ENCODE measurements around the gene RNF14.
"Not testable (repeated sequence)": the region's sequence is repeated elsewhere in the genome, so short reads cannot be mapped to it uniquely, and the experiment has no call there.

The RNF14 gene

DNA sequence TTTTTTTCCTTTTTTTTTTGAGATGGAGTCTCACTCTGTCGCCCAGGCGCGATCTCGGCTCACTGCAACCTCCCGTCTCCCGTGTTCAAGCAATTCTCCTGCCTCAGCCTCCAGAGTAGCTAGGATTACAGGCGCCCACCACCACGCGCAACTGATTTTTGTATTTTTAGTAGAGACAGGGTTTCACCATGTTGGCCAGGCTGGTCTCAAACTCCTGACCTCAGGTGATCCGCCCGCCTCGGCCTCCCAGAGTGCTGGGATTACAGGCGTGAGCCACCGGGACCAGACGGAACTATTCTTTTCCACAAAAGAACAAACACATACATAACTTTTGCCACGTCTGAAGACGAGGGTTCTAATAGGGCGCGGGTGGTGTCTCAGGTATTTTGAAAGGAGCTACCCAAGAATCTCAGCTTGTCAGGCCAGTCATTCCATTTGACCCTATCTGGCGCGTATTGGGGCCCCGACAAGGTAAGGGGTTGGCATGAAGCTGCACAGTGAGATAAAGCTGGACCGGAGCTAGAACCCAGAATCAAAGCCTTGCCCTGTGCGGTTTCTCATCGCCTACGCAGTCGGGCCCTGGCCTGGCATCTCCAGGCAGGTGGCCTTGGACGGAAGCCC, 46.0 kb upstream of the RNF14 start:
- not testable (repeated sequence) for H3K79me1 ChIP-seq (ENCODE audit: low read depth, low read length); H3K9me3 ChIP-seq (replicated peaks in 1 of 2; ENCODE audit: control insufficient read depth in 2 of 2, insufficient read depth in 1 of 2, low read depth in 1 of 2, low read length in 2 of 2); H2BK12ac ChIP-seq (ENCODE audit: low read length); H2BK120ac ChIP-seq (ENCODE audit: low read depth, low read length); H3K4me1 ChIP-seq (ENCODE audit: control insufficient read depth in 2 of 2, insufficient read depth in 1 of 2, low read depth in 1 of 2, low read length in 2 of 2); DNase-seq (ENCODE audit: low spot score); H3K27me3 ChIP-seq (ENCODE audit: control insufficient read depth in 3 of 3, insufficient read depth in 3 of 3, low read depth in 1 of 3, low read length in 3 of 3)
- H2BK15ac ChIP-seq (ENCODE audit: low read length): peak overlapping the region; percentile 71
- peak overlapping the region; percentile 94 for H3K23ac ChIP-seq (ENCODE audit: low read depth, low read length, poor library complexity)
- H4K91ac ChIP-seq (ENCODE audit: low read depth, low read length, poor library complexity): peak overlapping the region; percentile 18
- peak overlapping the region; percentile 89 for H4K8ac ChIP-seq (ENCODE audit: low read depth, low read length)
- H2AFZ ChIP-seq (ENCODE audit: low read length): peak overlapping the region; percentile 98
- peak overlapping the region; percentile 93 for H2BK5ac ChIP-seq (ENCODE audit: low read length)
- WGBS, 2 donors (ENCODE audit: extremely low coverage in 2 of 2, insufficient read length in 2 of 2, insufficient replicate concordance in 1 of 2): no CpG with 5 or more reads among the region's 28 CpGs
- peak overlapping the region; percentile 97 for H2AK5ac ChIP-seq (ENCODE audit: low read depth, low read length)
- H3K27ac ChIP-seq (replicated peaks; ENCODE audit: low read length): peak overlapping the region; percentile 97
- H3K4me3 ChIP-seq (ENCODE audit: low read length in 2 of 2): peak overlapping the region; percentile 93 to 96
- peak overlapping the region; percentile 59 for H3K14ac ChIP-seq (ENCODE audit: low read length)
- H3K4me2 ChIP-seq (ENCODE audit: insufficient read depth, low read length, poor library complexity, severe bottlenecking): peak overlapping the region; percentile 87
- H3K36me3 ChIP-seq (replicated peaks in 1 of 2; ENCODE audit: control insufficient read depth in 2 of 2, insufficient read depth in 2 of 2, low read length in 2 of 2): peaks cover 14 to 27% of the 10 kb centered on the region in 2 donors
- H3K9ac ChIP-seq (ENCODE audit: low read depth, low read length, poor library complexity): peak overlapping the region; percentile 89
- H3K4ac ChIP-seq (ENCODE audit: low read length): peak overlapping the region; percentile 58
- H3K18ac ChIP-seq (ENCODE audit: low read length): peak overlapping the region; percentile 93

DNA sequence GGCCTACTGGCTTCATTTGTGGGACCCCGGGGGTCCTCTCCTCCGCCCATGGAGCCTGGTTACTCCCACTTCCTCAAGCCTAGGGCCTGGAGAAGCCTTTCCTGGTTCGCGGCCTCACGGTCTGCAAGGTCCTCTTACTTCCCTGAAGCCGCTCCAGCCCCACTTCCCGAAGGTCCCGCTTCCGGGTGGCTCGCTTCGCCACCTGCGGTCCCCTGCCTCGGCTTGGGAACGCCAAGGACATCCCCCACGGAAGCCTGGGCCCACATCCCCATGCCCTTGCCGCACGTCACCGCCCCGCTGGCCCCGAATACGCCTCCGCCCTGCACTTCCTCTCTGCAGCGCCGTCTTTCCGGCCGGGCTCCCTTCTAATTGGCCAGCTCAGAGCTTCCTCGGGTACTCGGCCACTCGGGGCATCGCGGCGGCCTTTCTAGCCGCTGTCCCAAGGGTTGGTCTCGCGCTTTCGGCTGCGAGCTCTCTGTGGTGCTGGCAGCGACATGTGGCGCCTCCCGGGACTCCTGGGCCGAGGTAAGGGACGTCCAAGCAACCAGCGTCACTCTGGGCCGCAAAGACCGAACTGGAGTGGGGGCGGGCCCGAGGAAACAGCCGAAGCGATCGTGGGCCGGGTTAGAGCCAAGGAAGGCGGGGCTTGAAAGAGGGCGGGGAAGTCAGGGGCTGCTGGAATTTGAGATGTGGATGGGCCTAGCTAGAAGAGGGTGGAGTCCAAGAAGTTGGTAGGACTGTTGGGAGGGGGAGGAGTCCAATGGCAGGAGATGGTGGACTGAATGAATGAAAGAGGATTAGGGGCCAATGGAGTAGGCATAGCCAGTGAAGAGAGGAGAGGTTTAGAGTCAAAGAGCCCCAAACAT, 45.2 kb upstream of the RNF14 start, which contains the start of gene DELE1:
TSS of gene DELE1 (plus strand) at position 424 of the 866 bp plus-strand sequence. CDS start at position 495, 71 bp downstream.
- H3K18ac ChIP-seq (ENCODE audit: low read length): peak within 1 kb of the TSS; percentile 96
- H2BK5ac ChIP-seq (ENCODE audit: low read length): peak within 1 kb of the TSS; percentile 93
- H3K27ac ChIP-seq (replicated peaks; ENCODE audit: low read length): peak within 1 kb of the TSS; percentile 97
- peak within 1 kb of the TSS; percentile 98 for H2AFZ ChIP-seq (ENCODE audit: low read length)
- peak within 1 kb of the TSS; percentile 77 for H3K14ac ChIP-seq (ENCODE audit: low read length)
- peaks cover 20 to 34% of the 10 kb centered on the region in 2 donors for H3K36me3 ChIP-seq (replicated peaks in 1 of 2; ENCODE audit: control insufficient read depth in 2 of 2, insufficient read depth in 2 of 2, low read length in 2 of 2)
- peak within 1 kb of the TSS; percentile 67 for H2BK12ac ChIP-seq (ENCODE audit: low read length)
- peak within 1 kb of the TSS; percentile 94 for H3K23ac ChIP-seq (ENCODE audit: low read depth, low read length, poor library complexity)
- peaks cover 3 to 6% of the 10 kb centered on the region in 2 donors for H3K4me1 ChIP-seq (ENCODE audit: control insufficient read depth in 2 of 2, insufficient read depth in 1 of 2, low read depth in 1 of 2, low read length in 2 of 2)
- peak within 1 kb of the TSS; percentile 71 for H2BK15ac ChIP-seq (ENCODE audit: low read length)
- H3K9ac ChIP-seq (ENCODE audit: low read depth, low read length, poor library complexity): peak within 1 kb of the TSS; percentile 93
- DNase-seq (ENCODE audit: low spot score): peak; percentile 86
- no CpG with 5 or more reads among the region's 53 CpGs for WGBS, 2 donors (ENCODE audit: extremely low coverage in 2 of 2, insufficient read length in 2 of 2, insufficient replicate concordance in 1 of 2)
- H3K4ac ChIP-seq (ENCODE audit: low read length): peak within 1 kb of the TSS; percentile 58
- H2BK120ac ChIP-seq (ENCODE audit: low read depth, low read length): peak within 1 kb of the TSS; percentile 72
- H3K4me3 ChIP-seq (ENCODE audit: low read length in 2 of 2): peak within 1 kb of the TSS; percentile 93 to 96
- H4K8ac ChIP-seq (ENCODE audit: low read depth, low read length): peak within 1 kb of the TSS; percentile 89
- peaks cover 2% of the 10 kb centered on the region for H3K79me1 ChIP-seq (ENCODE audit: low read depth, low read length)
- peak within 1 kb of the TSS; percentile 97 for H2AK5ac ChIP-seq (ENCODE audit: low read depth, low read length)
- H3K9me3 ChIP-seq (replicated peaks in 1 of 2; ENCODE audit: control insufficient read depth in 2 of 2, insufficient read depth in 1 of 2, low read depth in 1 of 2, low read length in 2 of 2): no peaks in the 10 kb centered on the region
- no peaks in the 10 kb centered on the region for H3K27me3 ChIP-seq (ENCODE audit: control insufficient read depth in 3 of 3, insufficient read depth in 3 of 3, low read depth in 1 of 3, low read length in 3 of 3)
- peak within 1 kb of the TSS; percentile 87 for H3K4me2 ChIP-seq (ENCODE audit: insufficient read depth, low read length, poor library complexity, severe bottlenecking)
- H4K91ac ChIP-seq (ENCODE audit: low read depth, low read length, poor library complexity): peak within 1 kb of the TSS; percentile 18

DNA sequence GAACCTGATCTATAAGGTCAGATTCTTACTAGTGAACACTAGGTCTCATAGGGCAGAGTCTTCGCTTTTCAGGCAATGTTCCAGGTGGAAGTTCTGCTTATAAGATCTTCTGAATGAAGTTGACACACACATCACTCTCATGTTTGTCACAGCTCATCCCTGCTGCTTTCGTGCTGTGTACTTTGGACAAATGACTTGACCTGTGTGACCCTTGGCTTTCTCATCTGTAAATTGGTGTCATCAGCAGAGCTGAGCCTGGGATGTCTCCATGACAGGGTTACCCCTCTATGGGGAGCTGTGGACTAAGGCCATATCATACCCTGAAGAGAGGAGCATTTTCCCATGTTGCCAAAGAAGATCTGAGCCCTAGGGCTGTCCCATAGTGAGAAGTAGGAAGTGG, 42.5 kb upstream of the RNF14 start:
- H3K9me3 ChIP-seq (replicated peaks in 1 of 2; ENCODE audit: control insufficient read depth in 2 of 2, insufficient read depth in 1 of 2, low read depth in 1 of 2, low read length in 2 of 2): no peaks in the 10 kb centered on the region
- H2BK15ac ChIP-seq (ENCODE audit: low read length): no peak overlapping the region
- WGBS, 2 donors (ENCODE audit: extremely low coverage in 2 of 2, insufficient read length in 2 of 2, insufficient replicate concordance in 1 of 2): no CpG with 5 or more reads among the region's 2 CpGs
- no peak overlapping the region for H2BK120ac ChIP-seq (ENCODE audit: low read depth, low read length)
- H3K4me3 ChIP-seq (ENCODE audit: low read length in 2 of 2): no peak overlapping the region
- no peak overlapping the region for H3K4ac ChIP-seq (ENCODE audit: low read length)
- no peaks in the 10 kb centered on the region for H3K27me3 ChIP-seq (ENCODE audit: control insufficient read depth in 3 of 3, insufficient read depth in 3 of 3, low read depth in 1 of 3, low read length in 3 of 3)
- no peak overlapping the region for H3K14ac ChIP-seq (ENCODE audit: low read length)
- H3K79me1 ChIP-seq (ENCODE audit: low read depth, low read length): peaks cover 2% of the 10 kb centered on the region
- no peak overlapping the region for H4K91ac ChIP-seq (ENCODE audit: low read depth, low read length, poor library complexity)
- H3K18ac ChIP-seq (ENCODE audit: low read length): no peak overlapping the region
- peaks cover 41 to 60% of the 10 kb centered on the region in 2 donors for H3K36me3 ChIP-seq (replicated peaks in 1 of 2; ENCODE audit: control insufficient read depth in 2 of 2, insufficient read depth in 2 of 2, low read length in 2 of 2)
- no peak overlapping the region for H2AFZ ChIP-seq (ENCODE audit: low read length)
- H2AK5ac ChIP-seq (ENCODE audit: low read depth, low read length): no peak overlapping the region
- no peak overlapping the region for H3K27ac ChIP-seq (replicated peaks; ENCODE audit: low read length)
- no peak overlapping the region for H2BK5ac ChIP-seq (ENCODE audit: low read length)
- H3K4me2 ChIP-seq (ENCODE audit: insufficient read depth, low read length, poor library complexity, severe bottlenecking): no peak overlapping the region
- no peak overlapping the region for H2BK12ac ChIP-seq (ENCODE audit: low read length)
- no peak overlapping the region for H3K9ac ChIP-seq (ENCODE audit: low read depth, low read length, poor library complexity)
- no peak overlapping the region for H4K8ac ChIP-seq (ENCODE audit: low read depth, low read length)
- no peak overlapping the region for H3K23ac ChIP-seq (ENCODE audit: low read depth, low read length, poor library complexity)
- no peak for DNase-seq (ENCODE audit: low spot score)
- H3K4me1 ChIP-seq (ENCODE audit: control insufficient read depth in 2 of 2, insufficient read depth in 1 of 2, low read depth in 1 of 2, low read length in 2 of 2): peaks cover 3 to 6% of the 10 kb centered on the region in 2 donors

DNA sequence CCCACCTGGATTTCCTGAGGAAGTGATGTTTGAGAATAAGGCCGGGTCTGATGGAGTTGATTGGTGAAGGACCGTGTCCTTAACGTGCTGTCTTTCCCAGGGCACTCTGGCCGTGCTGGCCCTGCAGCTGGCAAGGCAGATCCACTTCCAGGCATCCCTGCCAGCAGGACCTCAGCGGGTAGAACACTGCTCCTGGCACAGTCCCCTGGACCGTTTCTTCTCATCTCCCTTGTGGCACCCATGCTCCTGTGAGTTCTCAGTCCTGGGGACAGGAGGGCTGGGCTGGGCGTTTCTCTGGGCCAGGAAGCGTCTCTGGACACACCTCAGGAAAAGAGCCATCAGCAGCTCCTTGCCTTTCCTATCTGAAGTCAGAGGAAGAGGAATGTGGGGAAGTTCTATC, 40.9 kb upstream of the RNF14 start:
- H2AFZ ChIP-seq (ENCODE audit: low read length): no peak overlapping the region
- H4K91ac ChIP-seq (ENCODE audit: low read depth, low read length, poor library complexity): no peak overlapping the region
- no peak overlapping the region for H3K14ac ChIP-seq (ENCODE audit: low read length)
- no peak overlapping the region for H2AK5ac ChIP-seq (ENCODE audit: low read depth, low read length)
- no peak overlapping the region for H2BK120ac ChIP-seq (ENCODE audit: low read depth, low read length)
- no peak overlapping the region for H2BK5ac ChIP-seq (ENCODE audit: low read length)
- H2BK12ac ChIP-seq (ENCODE audit: low read length): no peak overlapping the region
- peaks cover 44 to 74% of the 10 kb centered on the region in 2 donors for H3K36me3 ChIP-seq (replicated peaks in 1 of 2; ENCODE audit: control insufficient read depth in 2 of 2, insufficient read depth in 2 of 2, low read length in 2 of 2)
- no peak overlapping the region for H2BK15ac ChIP-seq (ENCODE audit: low read length)
- H3K9me3 ChIP-seq (replicated peaks in 1 of 2; ENCODE audit: control insufficient read depth in 2 of 2, insufficient read depth in 1 of 2, low read depth in 1 of 2, low read length in 2 of 2): no peaks in the 10 kb centered on the region
- H3K27me3 ChIP-seq (ENCODE audit: control insufficient read depth in 3 of 3, insufficient read depth in 3 of 3, low read depth in 1 of 3, low read length in 3 of 3): no peaks in the 10 kb centered on the region
- H3K23ac ChIP-seq (ENCODE audit: low read depth, low read length, poor library complexity): no peak overlapping the region
- H3K4me1 ChIP-seq (ENCODE audit: control insufficient read depth in 2 of 2, insufficient read depth in 1 of 2, low read depth in 1 of 2, low read length in 2 of 2): peaks cover 3 to 5% of the 10 kb centered on the region in 2 donors
- no peak overlapping the region for H3K4me3 ChIP-seq (ENCODE audit: low read length in 2 of 2)
- peaks cover 2% of the 10 kb centered on the region for H3K79me1 ChIP-seq (ENCODE audit: low read depth, low read length)
- no peak overlapping the region for H3K4ac ChIP-seq (ENCODE audit: low read length)
- no peak for DNase-seq (ENCODE audit: low spot score)
- WGBS, 2 donors (ENCODE audit: extremely low coverage in 2 of 2, insufficient read length in 2 of 2, insufficient replicate concordance in 1 of 2): no CpG with 5 or more reads among the region's 8 CpGs
- no peak overlapping the region for H3K18ac ChIP-seq (ENCODE audit: low read length)
- peak overlapping the region; percentile 15 for H3K9ac ChIP-seq (ENCODE audit: low read depth, low read length, poor library complexity)
- H4K8ac ChIP-seq (ENCODE audit: low read depth, low read length): no peak overlapping the region
- H3K27ac ChIP-seq (replicated peaks; ENCODE audit: low read length): no peak overlapping the region
- no peak overlapping the region for H3K4me2 ChIP-seq (ENCODE audit: insufficient read depth, low read length, poor library complexity, severe bottlenecking)

All from neuronal stem cell (in vitro differentiated cells).